HCT116 (cell line): Measurements from ENCODE around the gene SELENON. TPM values are rescaled to one million over a fixed set of nuclear protein-coding genes. Genes with fewer than 3 reads are reported as not detected.
A peak's percentile ranks its signal among the peaks of the same experiment; 100 is the strongest.

Experiments used
- ATAC-seq: fragments of 200-7000 bp; cut with Tn5 transposase; 2 replicates; pipeline ENCODE4 v1.9.1; 2020; ENCODE audit warnings: mild to moderate bottlenecking, moderate library complexity
- BruUV-seq: library from RNA; stranded (reverse); fragments of 400-500 nt; replicated peaks from 2 replicates; lab custom pipeline; 2021; lab: Mats Ljungman, UMichigan
- CTCF ChIA-PET: fragments of 300-600 bp; sonication (Branson Sonifier 250); formaldehyde crosslinking; loops from one replicate; lab custom pipeline; 2021; ENCODE audit warnings: antibody characterized with exemption; lab: Charles Lee
- POLR2A ChIA-PET: fragments of 300-600, 350-600 bp; sonication (Branson Sonifier 250); formaldehyde crosslinking; loops from one replicate; lab custom pipeline; 2021; ENCODE audit warnings: antibody characterized with exemption; lab: Charles Lee
- RAD21 ChIA-PET, 2 experiments: fragments of 300-600 bp; sonication (Branson Sonifier 250); formaldehyde crosslinking; loops; one replicate each; lab custom pipeline; 2023; ENCODE audit warnings: low total read pairs in 2 of 2; ENCODE audit not compliant: uncharacterized antibody in 2 of 2, unreplicated experiment in 2 of 2, low non-redundant PET in 1 of 2; lab: Charles Lee
- DNase-seq: peaks from one replicate; pipeline ENCODE4 v3.0.0-alpha.2; 2010; ENCODE audit warnings: low read depth, low spot score
- H2AFZ ChIP-seq: fragments of 200-600 bp; shearing (Covaris generic), sonication (generic); 2 replicates; pipeline ENCODE4 v1.6.1; 2017; ENCODE audit warnings: low read depth, mixed run types, mixed read lengths, antibody characterized with exemption, low read length; ENCODE audit not compliant: poor library complexity, severe bottlenecking
- H3K27ac ChIP-seq: 2 replicates; pipeline ENCODE4 v1.5.1; 2012; ENCODE audit warnings: low read depth, low read length
- H3K27me3 ChIP-seq: fragments of 200-600 bp; sonication (generic); 2 replicates; pipeline ENCODE4 v1.6.1; 2016; ENCODE audit warnings: mixed run types, low read length, mixed read lengths; ENCODE audit not compliant: insufficient read depth
- H3K36me3 ChIP-seq, 2 experiments: fragments of 200-500 bp in 1 of 2; fragments of 200-600 bp in 1 of 2; sonication (Bioruptor generic) in 1 of 2; sonication (generic) in 1 of 2; 2 replicates each; pipeline versions ENCODE4 v1.5.1 to v1.6.1; 2014 to 2016; ENCODE audit warnings: low read length in 2 of 2, inconsistent platforms in 1 of 2, mixed read lengths in 1 of 2, mixed run types in 1 of 2; ENCODE audit not compliant: insufficient read depth in 2 of 2, control insufficient read depth in 1 of 2
- H3K4me1 ChIP-seq, 2 experiments: fragments of 200-600 bp in 1 of 2; sonication (generic) in 1 of 2; 2 replicates each; pipeline versions ENCODE4 v1.5.1 to v1.6.1; 2012 to 2017; ENCODE audit warnings: low read length in 2 of 2, inconsistent platforms in 1 of 2, mild to moderate bottlenecking in 1 of 2, mixed read lengths in 1 of 2, mixed run types in 1 of 2, moderate library complexity in 1 of 2; ENCODE audit not compliant: insufficient read depth in 2 of 2, control insufficient read depth in 1 of 2
- H3K4me2 ChIP-seq: fragments of 200-600 bp; sonication (generic); 2 replicates; pipeline ENCODE4 v1.6.1; 2017; ENCODE audit warnings: mixed run types, low read length, mixed read lengths
- H3K4me3 ChIP-seq, 2 experiments: fragments of 200-600 bp in 1 of 2; sonication (generic) in 1 of 2; replicated peaks in 1 of 2; 2 replicates each; pipeline ENCODE4 v1.5.1; 2011 to 2016; ENCODE audit warnings: low read length in 2 of 2, control low read depth in 1 of 2, low read depth in 1 of 2, mild to moderate bottlenecking in 1 of 2, mixed read lengths in 1 of 2, mixed run types in 1 of 2
- H3K79me2 ChIP-seq: fragments of 200-600 bp; sonication (generic); 2 replicates; pipeline ENCODE4 v1.6.1; 2017; ENCODE audit warnings: mild to moderate bottlenecking, mixed run types, low read length, moderate library complexity, mixed read lengths; ENCODE audit not compliant: insufficient read depth
- H3K9ac ChIP-seq: fragments of 200-600 bp; sonication (generic); 2 replicates; pipeline ENCODE4 v1.6.1; 2016; ENCODE audit warnings: low read length, mixed read lengths
- H3K9me2 ChIP-seq: fragments of 200-600 bp; sonication (generic), shearing (Covaris generic); 2 replicates; pipeline ENCODE4 v1.6.1; 2017; ENCODE audit warnings: mixed run types, mild to moderate bottlenecking, moderate library complexity; ENCODE audit not compliant: insufficient read depth
- H3K9me3 ChIP-seq, 2 experiments: fragments of 200-500 bp in 1 of 2; fragments of 200-600 bp in 1 of 2; sonication (Bioruptor generic) in 1 of 2; sonication (generic) in 1 of 2; 2 replicates each; pipeline ENCODE4 v1.6.1; 2014 to 2017; ENCODE audit warnings: low read length in 2 of 2, mixed read lengths in 2 of 2, inconsistent platforms in 1 of 2, low read depth in 1 of 2, mild to moderate bottlenecking in 1 of 2, mixed run types in 1 of 2, moderate library complexity in 1 of 2; ENCODE audit not compliant: control insufficient read depth in 1 of 2, insufficient read depth in 1 of 2
- H4K20me1 ChIP-seq: fragments of 200-600 bp; sonication (generic), shearing (Covaris generic); 2 replicates; pipeline ENCODE4 v1.6.1; 2017; ENCODE audit warnings: mixed run types, mild to moderate bottlenecking, moderate library complexity; ENCODE audit not compliant: insufficient read depth
- CBX3 ChIP-seq: IDR thresholded peaks from 2 replicates; pipeline ENCODE4 v1.6.1; 2012; ENCODE audit warnings: low read depth
- CEBPB ChIP-seq: IDR thresholded peaks from 2 replicates; pipeline ENCODE4 v1.6.1; 2012; ENCODE audit warnings: low read depth
- EGR1 ChIP-seq: IDR thresholded peaks from 2 replicates; pipeline ENCODE4 v1.6.1; 2012; ENCODE audit warnings: low read depth
- EZH2phosphoT487 ChIP-seq: fragments of 200-600 bp; IDR thresholded peaks from 2 replicates; pipeline ENCODE4 v1.6.1; 2018; ENCODE audit warnings: antibody characterized with exemption, borderline replicate concordance
- FOSL1 ChIP-seq: IDR thresholded peaks from 2 replicates; pipeline ENCODE4 v1.6.1; 2012; ENCODE audit warnings: low read depth
- POLR2A ChIP-seq: IDR thresholded peaks from 2 replicates; pipeline ENCODE4 v1.7.0; 2011; ENCODE audit warnings: borderline replicate concordance; ENCODE audit not compliant: insufficient read depth, insufficient read length; ENCODE audit errors: extremely low read depth
- SIN3A ChIP-seq: IDR thresholded peaks from 2 replicates; pipeline ENCODE4 v1.6.1; 2012; ENCODE audit warnings: low read depth
- SP1 ChIP-seq: IDR thresholded peaks from 2 replicates; pipeline ENCODE4 v1.6.1; 2012; ENCODE audit warnings: low read depth
- SRF ChIP-seq: IDR thresholded peaks from 2 replicates; pipeline ENCODE4 v1.6.1; 2012; ENCODE audit warnings: low read depth
- ZFX ChIP-seq: fragments of 450-650 bp; IDR thresholded peaks from 2 replicates; pipeline ENCODE4 v1.6.1; 2017
- ZNF274 ChIP-seq: fragments of 200-500 bp; sonication (Bioruptor generic); IDR thresholded peaks from 2 replicates; pipeline ENCODE4 v1.6.1; 2014; ENCODE audit warnings: mild to moderate bottlenecking, low read depth, low read length, inconsistent platforms
- intact Hi-C: fragments of 100-400 bp; cut with micrococcal nuclease; formaldehyde crosslinking; loops from 2 replicates; pipeline ENCODE4 v1.10.0; 2022
- total RNA-seq: library from RNA; stranded (reverse); gene quantifications from one replicate; pipeline ENCODE4 v1.2.1, GENCODE V29; 2021; ENCODE audit not compliant: unreplicated experiment
- TF ChIP-seq, protein P1 (sequence below): IDR thresholded peaks from 2 replicates; pipeline ENCODE4 v1.6.1; 2012
- TF ChIP-seq, protein P2 (sequence below): IDR thresholded peaks from 2 replicates; pipeline ENCODE4 v1.6.1; 2012
- TF ChIP-seq, protein P3 (sequence below), 3 experiments: fragments of 200-600 bp in 1 of 3; sonication (generic) in 1 of 3; IDR thresholded peaks in 2 of 3; conservative IDR thresholded peaks in 1 of 3; 2 replicates each; pipeline ENCODE4 v1.5.1; 2012 to 2017; ENCODE audit warnings: low read depth in 2 of 3, low read length in 2 of 3, antibody characterized with exemption in 1 of 3, borderline replicate concordance in 1 of 3, control low read depth in 1 of 3, mild to moderate bottlenecking in 1 of 3, mixed read lengths in 1 of 3, mixed run types in 1 of 3, moderate library complexity in 1 of 3; ENCODE audit not compliant: insufficient read depth in 1 of 3
- TF ChIP-seq, protein P4 (sequence below): IDR thresholded peaks from 2 replicates; pipeline ENCODE4 v1.6.1; 2011; ENCODE audit warnings: mild to moderate bottlenecking, low read length, moderate library complexity; ENCODE audit not compliant: insufficient replicate concordance; ENCODE audit errors: extremely low read depth

SELENON gene
- total RNA-seq, 1 experiment from 2014 or later, result 85.1 TPM

DNA sequence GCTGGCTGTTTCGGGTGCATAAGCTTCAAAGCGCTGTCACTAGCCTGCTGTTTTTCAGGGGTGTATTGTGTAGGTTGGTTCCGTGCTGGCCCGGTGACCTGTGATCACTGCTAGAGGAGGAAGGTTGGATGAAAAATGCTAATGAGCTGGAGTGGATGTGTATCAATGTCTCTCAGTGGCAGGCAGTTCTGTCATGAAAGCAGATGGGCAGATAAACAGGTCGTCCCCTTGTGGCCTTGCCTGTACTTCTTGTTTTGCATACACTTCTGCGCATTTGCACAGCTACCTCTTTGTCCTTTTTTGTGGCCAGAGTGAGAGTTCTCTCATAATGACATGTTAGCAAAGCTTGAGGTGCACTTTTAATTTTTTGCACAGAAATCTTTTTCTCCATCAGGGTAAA, 2.9 kb downstream of the SELENON start:
- RAD21 ChIA-PET, result no interaction called here
- POLR2A ChIA-PET, result no interaction called here
- CTCF ChIA-PET, result interaction anchor here (1.5 kb wide), 1 partner anchor 16 kb away, joined by 3 read pairs; no protein-coding TSS in a partner anchor

More for the DNA sequence above, 2.9 kb downstream of the SELENON start:
- no peaks in the 10 kb centered on the region for H3K9me3 ChIP-seq
- intact Hi-C loops, result no loop called here
- no peaks in the 10 kb centered on the region for H3K27me3 ChIP-seq
- TF ChIP-seq CBX3, result no peak
- TF ChIP-seq POLR2A, result no peak
- no peak for TF ChIP-seq FOSL1
- TF ChIP-seq CEBPB, result no peak
- no peak for TF ChIP-seq ZNF274
- TF ChIP-seq, protein P1, sequence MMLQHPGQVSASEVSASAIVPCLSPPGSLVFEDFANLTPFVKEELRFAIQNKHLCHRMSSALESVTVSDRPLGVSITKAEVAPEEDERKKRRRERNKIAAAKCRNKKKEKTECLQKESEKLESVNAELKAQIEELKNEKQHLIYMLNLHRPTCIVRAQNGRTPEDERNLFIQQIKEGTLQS, result no peak
- TF ChIP-seq, protein P2, sequence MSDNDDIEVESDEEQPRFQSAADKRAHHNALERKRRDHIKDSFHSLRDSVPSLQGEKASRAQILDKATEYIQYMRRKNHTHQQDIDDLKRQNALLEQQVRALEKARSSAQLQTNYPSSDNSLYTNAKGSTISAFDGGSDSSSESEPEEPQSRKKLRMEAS, result no peak
- TF ChIP-seq SRF, result no peak
- TF ChIP-seq, protein P3, sequence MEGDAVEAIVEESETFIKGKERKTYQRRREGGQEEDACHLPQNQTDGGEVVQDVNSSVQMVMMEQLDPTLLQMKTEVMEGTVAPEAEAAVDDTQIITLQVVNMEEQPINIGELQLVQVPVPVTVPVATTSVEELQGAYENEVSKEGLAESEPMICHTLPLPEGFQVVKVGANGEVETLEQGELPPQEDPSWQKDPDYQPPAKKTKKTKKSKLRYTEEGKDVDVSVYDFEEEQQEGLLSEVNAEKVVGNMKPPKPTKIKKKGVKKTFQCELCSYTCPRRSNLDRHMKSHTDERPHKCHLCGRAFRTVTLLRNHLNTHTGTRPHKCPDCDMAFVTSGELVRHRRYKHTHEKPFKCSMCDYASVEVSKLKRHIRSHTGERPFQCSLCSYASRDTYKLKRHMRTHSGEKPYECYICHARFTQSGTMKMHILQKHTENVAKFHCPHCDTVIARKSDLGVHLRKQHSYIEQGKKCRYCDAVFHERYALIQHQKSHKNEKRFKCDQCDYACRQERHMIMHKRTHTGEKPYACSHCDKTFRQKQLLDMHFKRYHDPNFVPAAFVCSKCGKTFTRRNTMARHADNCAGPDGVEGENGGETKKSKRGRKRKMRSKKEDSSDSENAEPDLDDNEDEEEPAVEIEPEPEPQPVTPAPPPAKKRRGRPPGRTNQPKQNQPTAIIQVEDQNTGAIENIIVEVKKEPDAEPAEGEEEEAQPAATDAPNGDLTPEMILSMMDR (IDR thresholded peaks at IDR 0.05 in 2 of 3, conservative IDR thresholded peaks at IDR 0.05 in 1 of 3; ENCODE audit: borderline replicate concordance in 1 of 3, insufficient read depth in 1 of 3, low read depth in 2 of 3, low read length in 2 of 3), result no peak
- TF ChIP-seq EGR1, result no peak
- TF ChIP-seq, protein P4, sequence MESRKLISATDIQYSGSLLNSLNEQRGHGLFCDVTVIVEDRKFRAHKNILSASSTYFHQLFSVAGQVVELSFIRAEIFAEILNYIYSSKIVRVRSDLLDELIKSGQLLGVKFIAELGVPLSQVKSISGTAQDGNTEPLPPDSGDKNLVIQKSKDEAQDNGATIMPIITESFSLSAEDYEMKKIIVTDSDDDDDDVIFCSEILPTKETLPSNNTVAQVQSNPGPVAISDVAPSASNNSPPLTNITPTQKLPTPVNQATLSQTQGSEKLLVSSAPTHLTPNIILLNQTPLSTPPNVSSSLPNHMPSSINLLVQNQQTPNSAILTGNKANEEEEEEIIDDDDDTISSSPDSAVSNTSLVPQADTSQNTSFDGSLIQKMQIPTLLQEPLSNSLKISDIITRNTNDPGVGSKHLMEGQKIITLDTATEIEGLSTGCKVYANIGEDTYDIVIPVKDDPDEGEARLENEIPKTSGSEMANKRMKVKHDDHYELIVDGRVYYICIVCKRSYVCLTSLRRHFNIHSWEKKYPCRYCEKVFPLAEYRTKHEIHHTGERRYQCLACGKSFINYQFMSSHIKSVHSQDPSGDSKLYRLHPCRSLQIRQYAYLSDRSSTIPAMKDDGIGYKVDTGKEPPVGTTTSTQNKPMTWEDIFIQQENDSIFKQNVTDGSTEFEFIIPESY, result no peak
- no peak for TF ChIP-seq ZFX
- no peak for TF ChIP-seq EZH2phosphoT487
- no peak for TF ChIP-seq SP1
- no peak for TF ChIP-seq SIN3A
- TF ChIP-seq, all 23 proteins: peak for 0
- H3K36me3 ChIP-seq, result no peaks in the 10 kb centered on the region
- DNase-seq (no peak), ATAC-seq (no peak)
- peaks cover 5 to 13% of the 10 kb centered on the region in 2 experiments; a peak in 3 of 4 replicates for H3K4me1 ChIP-seq
- H2AFZ ChIP-seq, result no peak overlapping the region
- no peak overlapping the region for H3K4me2 ChIP-seq
- H3K9ac ChIP-seq, result no peak overlapping the region
- H3K4me3 ChIP-seq, result no peak overlapping the region
- H3K79me2 ChIP-seq, result no peaks in the 10 kb centered on the region
- TSS peak; percentile 43 for BruUV-seq
- H3K9me2 ChIP-seq, result no peaks in the 10 kb centered on the region
- no peak overlapping the region for H3K27ac ChIP-seq
- no peaks in the 10 kb centered on the region for H4K20me1 ChIP-seq
